EH (cell line): Measurements from ENCODE around the gene HTR6.
A peak's percentile ranks its signal among the peaks of the same experiment; 100 is the strongest.

Experiments
- DNase-seq: peaks from one replicate; pipeline ENCODE4 v3.0.0-alpha.2; 2015; ENCODE audit warnings: low read depth

The HTR6 gene

GRCh38 chr1:19656780-19657466, 7.8 kb upstream of the HTR6 start:
- DNase-seq = no peak

GRCh38 chr1:19657511-19657910, 7.2 kb upstream of the HTR6 start:
- no peak for DNase-seq

- DNase-seq = no peak
These were observed 6.5 kb upstream of the HTR6 start for GRCh38 chr1:19658186-19658585.

- peak; percentile 54 for DNase-seq
These were observed 2.9 kb upstream of the HTR6 start for GRCh38 chr1:19661721-19662228.

GRCh38 chr1:19662313-19662712, 2.4 kb upstream of the HTR6 start:
- DNase-seq = no peak

GRCh38 chr1:19665186-19665495, 466 bp downstream of the HTR6 start:
- DNase-seq = no peak

GRCh38 chr1:19665496-19666465, 1.1 kb downstream of the HTR6 start:
- DNase-seq = no peak

GRCh38 chr1:19668888-19669287, 4.2 kb downstream of the HTR6 start:
- DNase-seq = peak; percentile 55

- no peak for DNase-seq
These were observed 6.1 kb downstream of the HTR6 start for GRCh38 chr1:19670787-19671186.

- DNase-seq = no peak
These were observed 7.6 kb downstream of the HTR6 start for GRCh38 chr1:19672237-19672636.

- no peak for DNase-seq
These were observed 11.1 kb downstream of the HTR6 start for GRCh38 chr1:19675797-19676196.

- DNase-seq = peak; percentile 68
These were observed 11.8 kb downstream of the HTR6 start for GRCh38 chr1:19676438-19676922.

- DNase-seq = no peak
These were observed 13.8 kb downstream of the HTR6 start for GRCh38 chr1:19678493-19678892.

- DNase-seq = no peak
These were observed 14.3 kb downstream of the HTR6 start for GRCh38 chr1:19678931-19679453.

GRCh38 chr1:19679691-19680090, 15.0 kb downstream of the HTR6 start:
- no peak for DNase-seq

GRCh38 chr1:19680644-19681043, 16.0 kb downstream of the HTR6 start:
- DNase-seq = no peak

- DNase-seq = peak; percentile 86
These were observed 17.6 kb downstream of the HTR6 start for GRCh38 chr1:19682257-19682656.

- DNase-seq = no peak
These were observed 18.2 kb downstream of the HTR6 start for GRCh38 chr1:19682901-19683300.

- no peak for DNase-seq
These were observed 18.7 kb downstream of the HTR6 start for GRCh38 chr1:19683351-19683750.

GRCh38 chr1:19684677-19685076, 20.0 kb downstream of the HTR6 start:
- DNase-seq = peak; percentile 20

- no peak for DNase-seq
These were observed 21.3 kb downstream of the HTR6 start for GRCh38 chr1:19685994-19686393.

GRCh38 chr1:19687414-19687813, 22.7 kb downstream of the HTR6 start:
- DNase-seq = no peak
